ENCODE results near the gene SPPL2B. TPM values are rescaled to one million over a fixed set of nuclear protein-coding genes. Genes with fewer than 3 reads are reported as not detected.

SPPL2B gene
- total and polyA plus RNA-seq, 8 donors = 13.6 to 450 (median 74.1) TPM

GRCh38 chr19:2382530-2383222 is 54.2 kb downstream of the SPPL2B start:
- intact Hi-C loops (cut with DNase I; ENCODE audit: low total_unique reads) = no loop called here
- H3K27ac ChIP-seq = no peak overlapping the region
- no peak for TF ChIP-seq EP300 (IDR thresholded peaks at IDR 0.05)
- TF ChIP-seq CTCF (IDR thresholded peaks at IDR 0.05) = no peak
- no peak for TF ChIP-seq POLR2A (IDR thresholded peaks at IDR 0.05)
- no peak for TF ChIP-seq POLR2AphosphoS5 (IDR thresholded peaks at IDR 0.05)
- WGBS, 5 donors = 84 to 92% (median 88%) methylated on average over 13 of the region's 13 CpGs
- no peaks in the 10 kb centered on the region for H3K36me3 ChIP-seq
- H3K9me3 ChIP-seq = peaks cover 0 to 23% (median 13%) of the 10 kb centered on the region in 4 donors
- no peak for DNase-seq
- no peak overlapping the region for H3K4me3 ChIP-seq
- H3K27me3 ChIP-seq = peaks cover 0 to 50% (median 0%) of the 10 kb centered on the region in 3 donors
- peaks cover 0 to 7% (median 5%) of the 10 kb centered on the region in 4 donors for H3K4me1 ChIP-seq

- no peak overlapping the region for H3K4me3 ChIP-seq
These were observed 56.7 kb downstream of the SPPL2B start for GRCh38 chr19:2385053-2385721.

GRCh38 chr19:2387367-2388288 is 59.1 kb downstream of the SPPL2B start:
- Histone ChIP-seq H3K36me3 (no peaks in the 10 kb centered on the region), H3K4me1 (peaks cover 0 to 7% (median 5%) of the 10 kb centered on the region in 4 donors), H3K9me3 (no peaks in the 10 kb centered on the region), H3K27ac (no peak overlapping the region), H3K4me3 (no peak overlapping the region), H3K27me3 (peaks cover 0 to 46% (median 0%) of the 10 kb centered on the region in 3 donors)
- no peak for DNase-seq
- 74 to 82% (median 77%) methylated on average over 20 of the region's 20 CpGs for WGBS, 5 donors
- intact Hi-C loops (cut with DNase I; ENCODE audit: low total_unique reads) = no loop called here
- TF ChIP-seq CTCF (IDR thresholded peaks at IDR 0.05) = no peak
- no peak for TF ChIP-seq POLR2A (IDR thresholded peaks at IDR 0.05)
- TF ChIP-seq POLR2AphosphoS5 (IDR thresholded peaks at IDR 0.05) = no peak
- TF ChIP-seq EP300 (IDR thresholded peaks at IDR 0.05) = no peak

More at GRCh38 chr19:2385053-2385721, 56.7 kb downstream of the SPPL2B start:
- Histone ChIP-seq H3K9me3 (peaks cover 0 to 9% (median 8%) of the 10 kb centered on the region in 4 donors), H3K27ac (no peak overlapping the region), H3K4me1 (peaks cover 0 to 7% (median 5%) of the 10 kb centered on the region in 4 donors), H3K27me3 (peaks cover 0 to 57% (median 0%) of the 10 kb centered on the region in 3 donors), H3K36me3 (no peaks in the 10 kb centered on the region)
- DNase-seq = peak in 1 of 2 donors; percentile 54
- intact Hi-C loops (cut with DNase I; ENCODE audit: low total_unique reads) = no loop called here
- TF ChIP-seq EP300 (IDR thresholded peaks at IDR 0.05) = no peak
- TF ChIP-seq POLR2AphosphoS5 (IDR thresholded peaks at IDR 0.05) = no peak
- no peak for TF ChIP-seq CTCF (IDR thresholded peaks at IDR 0.05)
- WGBS, 5 donors = 18 to 41% (median 22%) methylated on average over 19 to 37 of the region's 37 CpGs

GRCh38 chr19:2389594-2389993 is 61.1 kb downstream of the SPPL2B start:
- peaks cover 0 to 45% (median 0%) of the 10 kb centered on the region in 3 donors for H3K27me3 ChIP-seq
- 81 to 90% (median 86%) methylated on average over 20 to 21 of the region's 21 CpGs for WGBS, 5 donors
- H3K9me3 ChIP-seq = no peaks in the 10 kb centered on the region
- DNase-seq = no peak
- no peaks in the 10 kb centered on the region for H3K36me3 ChIP-seq
- H3K4me1 ChIP-seq = peaks cover 0 to 7% (median 5%) of the 10 kb centered on the region in 4 donors
- TF ChIP-seq CTCF (IDR thresholded peaks at IDR 0.05) (no peak), POLR2A (IDR thresholded peaks at IDR 0.05) (no peak), EP300 (IDR thresholded peaks at IDR 0.05) (no peak), POLR2AphosphoS5 (IDR thresholded peaks at IDR 0.05) (no peak)
- no peak overlapping the region for H3K4me3 ChIP-seq
- no peak overlapping the region for H3K27ac ChIP-seq
- intact Hi-C loops (cut with DNase I; ENCODE audit: low total_unique reads) = no loop called here
